Urothelium cell line (cell line): Measurements from ENCODE around the gene NOS3.

Source experiments
- DNase-seq: peaks from one replicate; pipeline ENCODE4 v3.0.0; 2011; ENCODE audit warnings: low spot score, mixed read lengths
- FAIRE-seq: peaks from 2 replicates; lab custom pipeline; 2011; peaks lifted over from hg19 to GRCh38; lab: Jason Lieb, UNC

Gene NOS3

GRCh38 chr7:150951521-150951920 lies 39.3 kb upstream of the NOS3 start:
- no peak for FAIRE-seq
- no peak for DNase-seq

- DNase-seq: no peak
- FAIRE-seq: no peak
These were observed 38.3 kb upstream of the NOS3 start for GRCh38 chr7:150952331-150953050.

GRCh38 chr7:150953061-150953997 lies 37.5 kb upstream of the NOS3 start:
- DNase-seq: no peak
- no peak for FAIRE-seq

DNA sequence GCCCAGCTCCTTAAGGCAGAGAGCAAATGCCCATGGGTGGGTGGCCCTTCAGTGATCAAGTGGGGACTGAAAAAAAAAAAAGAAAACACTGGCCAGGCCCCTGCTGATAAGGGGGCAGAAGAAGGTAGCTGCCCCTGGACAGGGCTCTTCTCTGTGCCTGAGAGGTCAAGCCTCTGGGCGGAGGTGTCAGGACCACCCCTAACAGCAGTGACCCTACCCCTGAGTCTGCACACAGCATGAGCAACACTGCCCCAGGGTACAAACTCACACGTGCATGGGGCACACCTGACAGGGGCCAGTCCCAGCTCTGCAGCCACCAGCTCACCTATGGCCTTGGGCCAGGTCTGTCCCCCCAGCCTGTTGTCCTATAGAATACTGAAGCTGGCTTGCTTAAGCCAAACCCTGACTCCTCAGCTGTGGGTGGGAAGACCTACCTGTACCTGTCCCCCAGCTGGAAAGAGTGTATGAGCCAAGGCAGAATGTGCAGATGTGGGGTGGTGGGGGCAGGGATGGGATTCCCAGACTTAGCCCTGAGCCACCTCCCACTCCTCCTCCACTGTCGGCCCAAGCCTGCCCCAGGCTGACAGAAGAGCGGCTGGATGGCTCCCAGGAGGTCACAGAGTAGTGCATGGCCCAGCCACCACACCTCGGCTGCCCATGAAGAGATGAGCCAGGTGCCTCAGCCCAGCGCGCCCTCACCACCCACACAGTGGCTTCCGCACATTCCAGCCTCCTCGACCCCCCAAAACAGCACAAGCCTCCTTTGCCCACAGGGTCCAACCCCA lies 36.4 kb upstream of the NOS3 start:
- FAIRE-seq: no peak
- no peak for DNase-seq

DNA sequence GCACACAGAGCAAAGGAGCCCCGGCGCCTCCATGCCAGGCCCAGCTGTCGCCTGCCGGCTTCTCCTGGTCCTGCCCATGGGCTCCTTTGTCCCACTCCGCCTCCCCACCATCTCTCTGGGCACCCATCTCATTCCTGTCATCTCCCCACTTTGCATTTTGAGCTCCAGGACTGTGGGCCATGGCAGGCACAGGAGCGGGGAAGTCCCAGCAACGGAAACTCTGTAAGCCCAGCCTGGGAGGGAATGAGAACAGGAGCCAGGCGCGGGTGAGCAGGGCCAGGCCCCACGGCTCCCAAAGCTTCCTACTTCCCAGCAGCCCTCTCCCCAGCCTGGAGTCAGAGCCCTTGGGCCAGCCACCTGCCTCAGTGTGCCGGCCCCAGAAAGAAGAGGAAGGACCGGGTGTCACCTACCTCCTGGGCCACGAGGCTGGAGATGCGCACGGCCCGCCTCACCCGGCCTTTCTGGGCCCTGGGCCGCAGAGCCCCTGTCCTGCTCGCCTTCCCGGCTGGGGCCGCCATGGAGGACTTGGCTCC lies 35.8 kb upstream of the NOS3 start:
- no peak for DNase-seq

GRCh38 chr7:150955519-150956394 lies 35.1 kb upstream of the NOS3 start:
- peak; percentile 21 for DNase-seq
- FAIRE-seq: no peak

More for the DNA sequence above, 35.8 kb upstream of the NOS3 start:
- FAIRE-seq: no peak

- FAIRE-seq (no peak), DNase-seq (no peak)
These were observed 34.3 kb upstream of the NOS3 start for GRCh38 chr7:150956395-150957132.

- DNase-seq (no peak), FAIRE-seq (no peak)
These were observed 33.4 kb upstream of the NOS3 start for GRCh38 chr7:150957133-150958020.

GRCh38 chr7:150958062-150958552 lies 32.7 kb upstream of the NOS3 start:
- DNase-seq: no peak
- FAIRE-seq: no peak

DNA sequence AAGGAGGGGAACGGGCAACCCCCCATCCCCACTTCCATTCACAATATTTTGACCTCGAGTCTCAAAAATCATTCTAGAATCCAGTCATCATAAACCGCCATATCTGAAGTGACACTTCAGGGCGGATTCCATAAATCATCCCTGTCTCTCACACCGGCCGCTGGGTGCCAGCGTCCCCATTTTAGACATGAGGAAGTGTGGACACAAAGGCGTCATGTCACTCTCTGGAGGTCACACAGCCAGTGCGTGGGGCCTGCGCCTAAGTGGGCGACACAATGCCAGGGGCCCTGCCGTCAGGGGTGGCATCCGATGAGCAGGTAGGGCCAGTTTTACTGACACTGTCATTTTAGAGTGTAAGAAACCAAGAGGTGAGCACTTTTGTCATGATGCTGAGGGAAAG lies 32.2 kb upstream of the NOS3 start:
- no peak for DNase-seq
- FAIRE-seq: no peak

- no peak for DNase-seq
- no peak for FAIRE-seq
These were observed 31.7 kb upstream of the NOS3 start for GRCh38 chr7:150959081-150959480.

- FAIRE-seq (no peak), DNase-seq (no peak)
These were observed 30.8 kb upstream of the NOS3 start for GRCh38 chr7:150959739-150960734.

GRCh38 chr7:150961510-150962289 lies 29.1 kb upstream of the NOS3 start:
- FAIRE-seq (no peak), DNase-seq (no peak)

- FAIRE-seq: no peak
- no peak for DNase-seq
These were observed 28.6 kb upstream of the NOS3 start for GRCh38 chr7:150962290-150962552.

GRCh38 chr7:150962553-150963399 lies 28.0 kb upstream of the NOS3 start:
- DNase-seq (peak; percentile 18), FAIRE-seq (no peak)
